ENCODE results near the gene TRPC4.

TRPC4 gene

DNA sequence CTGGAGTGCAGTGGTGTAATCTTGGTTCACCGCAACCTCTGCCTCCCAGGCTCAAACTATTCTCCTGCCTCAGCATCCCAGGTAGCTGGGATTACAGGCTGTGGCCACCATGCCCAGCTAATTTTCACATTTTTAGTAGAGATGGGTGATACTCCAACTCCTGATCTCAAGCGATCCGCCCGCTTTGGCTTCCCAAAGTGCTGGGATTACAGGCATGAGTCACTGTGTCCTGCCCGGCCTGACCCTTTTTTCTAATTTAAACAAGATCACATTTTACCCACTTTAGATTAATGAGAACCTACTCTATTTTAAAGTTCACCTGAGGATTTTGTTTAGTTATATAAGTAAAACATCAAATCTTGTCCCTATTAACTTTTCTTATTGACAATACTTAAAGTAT lies 179.2 kb downstream of the TRPC4 start:
- no peaks in the 10 kb centered on the region for H3K9me3 ChIP-seq (ENCODE audit: control insufficient read depth in 2 of 2, low read length in 2 of 2)
- H3K4me3 ChIP-seq (ENCODE audit: low read length in 2 of 2): no peak overlapping the region
- H3K36me3 ChIP-seq (ENCODE audit: control insufficient read depth in 2 of 2, insufficient read depth in 2 of 2, low read length in 2 of 2): peaks cover 0 to 5% of the 10 kb centered on the region in 2 donors
- no peak overlapping the region for H3K9ac ChIP-seq (ENCODE audit: low read length in 2 of 2)
- no peaks in the 10 kb centered on the region for H3K27me3 ChIP-seq (ENCODE audit: control insufficient read depth in 1 of 2, insufficient read depth in 2 of 2, low read length in 2 of 2)
- no peak overlapping the region for H3K27ac ChIP-seq (ENCODE audit: low read length)
- H3K4me1 ChIP-seq (ENCODE audit: control insufficient read depth, insufficient read depth, low read length): no peaks in the 10 kb centered on the region

DNA sequence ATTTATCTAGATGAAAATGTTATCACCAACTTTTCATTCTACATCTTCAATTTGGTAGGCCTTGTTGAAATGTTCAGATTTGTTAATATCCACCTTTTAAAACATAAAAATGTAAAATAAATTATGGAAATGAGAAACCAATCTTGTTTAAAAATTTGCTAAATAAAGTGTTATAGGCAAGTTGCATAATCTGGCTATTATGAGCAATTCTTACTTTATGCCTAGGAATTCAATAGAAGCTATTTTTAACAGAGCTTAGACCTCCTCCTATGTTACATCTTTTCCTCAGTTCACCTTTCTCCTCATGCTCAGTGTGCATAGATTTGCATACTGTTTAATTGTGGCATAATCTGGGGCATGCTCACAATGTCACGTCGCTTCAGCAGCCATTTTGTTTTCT lies 183.1 kb downstream of the TRPC4 start:
- Histone ChIP-seq H3K36me3 (ENCODE audit: control insufficient read depth in 2 of 2, insufficient read depth in 2 of 2, low read length in 2 of 2) (no peaks in the 10 kb centered on the region), H3K27me3 (ENCODE audit: control insufficient read depth in 1 of 2, insufficient read depth in 2 of 2, low read length in 2 of 2) (no peaks in the 10 kb centered on the region), H3K9me3 (ENCODE audit: control insufficient read depth in 2 of 2, low read length in 2 of 2) (no peaks in the 10 kb centered on the region), H3K9ac (ENCODE audit: low read length in 2 of 2) (no peak overlapping the region), H3K27ac (ENCODE audit: low read length) (no peak overlapping the region), H3K4me1 (ENCODE audit: control insufficient read depth, insufficient read depth, low read length) (no peaks in the 10 kb centered on the region), H3K4me3 (ENCODE audit: low read length in 2 of 2) (no peak overlapping the region)

DNA sequence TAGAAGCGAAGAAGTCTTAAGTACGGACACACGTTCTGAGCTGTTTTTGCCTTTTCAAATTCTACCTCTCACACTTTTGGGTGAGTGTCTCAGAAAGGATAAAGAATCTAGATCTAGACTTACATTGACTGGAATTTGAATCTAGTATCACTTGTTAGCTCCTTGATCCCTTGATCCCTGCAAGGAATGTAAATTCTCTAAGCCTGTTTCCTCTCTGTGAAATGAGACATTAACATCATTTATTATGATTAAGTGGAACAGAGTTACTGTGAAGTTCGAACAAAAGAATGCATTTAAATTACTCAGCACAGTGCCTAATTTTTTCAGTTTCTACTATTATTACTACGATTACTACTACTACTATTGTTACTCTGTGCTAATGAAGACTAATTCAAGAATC lies 184.4 kb downstream of the TRPC4 start:
- Histone ChIP-seq H3K36me3 (ENCODE audit: control insufficient read depth in 2 of 2, insufficient read depth in 2 of 2, low read length in 2 of 2) (no peaks in the 10 kb centered on the region), H3K27ac (ENCODE audit: low read length) (no peak overlapping the region), H3K9ac (ENCODE audit: low read length in 2 of 2) (no peak overlapping the region), H3K9me3 (ENCODE audit: control insufficient read depth in 2 of 2, low read length in 2 of 2) (no peaks in the 10 kb centered on the region), H3K27me3 (ENCODE audit: control insufficient read depth in 1 of 2, insufficient read depth in 2 of 2, low read length in 2 of 2) (no peaks in the 10 kb centered on the region), H3K4me3 (ENCODE audit: low read length in 2 of 2) (no peak overlapping the region), H3K4me1 (ENCODE audit: control insufficient read depth, insufficient read depth, low read length) (no peaks in the 10 kb centered on the region)

DNA sequence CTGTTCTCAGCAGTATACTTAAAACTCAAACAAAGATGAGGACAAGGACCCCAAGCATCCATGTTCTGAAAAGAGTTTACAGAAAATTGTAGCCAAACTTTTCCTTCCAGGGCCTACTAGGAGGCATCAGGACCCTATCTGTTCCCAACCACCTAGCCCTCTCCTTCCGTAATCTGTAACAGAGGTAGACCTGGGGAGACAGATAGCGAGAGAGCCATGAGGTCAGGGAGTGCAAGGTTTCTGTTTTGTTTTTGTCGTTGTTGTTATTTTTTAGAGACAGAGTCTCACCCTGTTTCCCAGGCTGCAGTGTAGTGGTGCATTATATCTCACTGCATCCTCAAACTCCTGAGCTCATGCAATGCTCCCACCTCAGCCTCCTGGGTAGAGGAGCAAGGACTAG lies 187.1 kb downstream of the TRPC4 start:
- Histone ChIP-seq H3K4me1 (ENCODE audit: control insufficient read depth, insufficient read depth, low read length) (no peaks in the 10 kb centered on the region), H3K27ac (ENCODE audit: low read length) (no peak overlapping the region)

DNA sequence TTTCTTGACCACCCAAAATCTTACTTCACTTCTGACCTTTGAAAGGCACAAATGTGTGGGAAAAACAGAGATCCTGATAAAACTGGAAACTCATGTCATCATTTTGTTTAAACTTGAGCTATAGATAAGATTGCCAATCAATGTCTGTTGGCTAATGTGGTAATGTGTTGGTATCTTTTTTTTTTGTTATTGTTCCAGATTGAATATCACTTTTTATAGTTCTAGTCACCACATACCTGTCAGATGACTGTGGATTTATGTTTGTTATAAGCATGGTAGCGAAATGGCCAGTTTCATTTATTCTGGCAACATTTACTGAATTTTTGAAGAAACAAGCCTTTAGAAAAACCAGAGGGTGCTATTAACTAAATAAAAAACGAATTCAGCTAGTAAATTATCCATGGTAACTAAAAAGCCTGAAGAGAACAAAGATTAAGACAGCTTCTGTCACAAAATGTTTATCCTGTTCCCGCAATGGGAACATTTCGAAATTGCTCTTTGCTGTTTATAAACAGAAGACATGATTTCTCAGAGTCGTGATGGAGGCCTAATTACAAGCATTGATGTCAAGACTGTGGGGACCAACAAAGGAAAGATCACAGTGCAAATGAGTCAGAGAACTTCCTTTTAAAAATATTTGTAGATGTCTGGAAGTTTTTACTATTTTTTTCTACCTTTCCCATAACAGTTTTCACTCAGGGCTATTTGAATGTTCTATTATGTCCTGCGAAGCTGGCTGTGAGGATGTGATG lies 188.1 kb downstream of the TRPC4 start:
- Histone ChIP-seq H3K27ac (ENCODE audit: low read length) (no peak overlapping the region), H3K4me1 (ENCODE audit: control insufficient read depth, insufficient read depth, low read length) (no peaks in the 10 kb centered on the region), H3K27me3 (ENCODE audit: control insufficient read depth in 1 of 2, insufficient read depth in 2 of 2, low read length in 2 of 2) (no peaks in the 10 kb centered on the region), H3K9me3 (ENCODE audit: control insufficient read depth in 2 of 2, low read length in 2 of 2) (no peaks in the 10 kb centered on the region), H3K9ac (ENCODE audit: low read length in 2 of 2) (no peak overlapping the region), H3K36me3 (ENCODE audit: control insufficient read depth in 2 of 2, insufficient read depth in 2 of 2, low read length in 2 of 2) (no peaks in the 10 kb centered on the region), H3K4me3 (ENCODE audit: low read length in 2 of 2) (no peak overlapping the region)

More for the DNA sequence above, 187.1 kb downstream of the TRPC4 start:
- Histone ChIP-seq H3K27me3 (ENCODE audit: control insufficient read depth in 1 of 2, insufficient read depth in 2 of 2, low read length in 2 of 2) (no peaks in the 10 kb centered on the region), H3K9ac (ENCODE audit: low read length in 2 of 2) (no peak overlapping the region), H3K9me3 (ENCODE audit: control insufficient read depth in 2 of 2, low read length in 2 of 2) (no peaks in the 10 kb centered on the region), H3K4me3 (ENCODE audit: low read length in 2 of 2) (no peak overlapping the region), H3K36me3 (ENCODE audit: control insufficient read depth in 2 of 2, insufficient read depth in 2 of 2, low read length in 2 of 2) (no peaks in the 10 kb centered on the region)

DNA sequence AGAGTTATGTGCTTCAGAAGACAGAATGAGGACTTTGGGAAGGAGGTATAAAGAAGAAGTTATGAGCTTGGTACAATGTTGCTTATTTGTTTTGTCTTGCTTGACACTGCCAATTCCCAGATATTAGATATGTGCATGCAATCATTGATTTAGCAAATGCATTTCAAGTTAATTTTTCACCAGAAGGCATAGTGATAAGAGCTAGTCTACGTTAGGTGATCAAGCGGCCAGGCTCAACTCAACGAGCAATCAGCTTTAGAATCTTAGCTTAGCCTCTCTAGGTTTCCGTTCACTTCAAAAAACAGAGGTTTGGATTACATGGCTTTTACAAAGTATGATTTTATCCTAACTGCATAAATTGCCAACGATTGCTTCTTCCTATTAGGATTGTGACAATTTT lies 189.4 kb downstream of the TRPC4 start:
- Histone ChIP-seq H3K27ac (ENCODE audit: low read length) (no peak overlapping the region), H3K4me3 (ENCODE audit: low read length in 2 of 2) (no peak overlapping the region), H3K4me1 (ENCODE audit: control insufficient read depth, insufficient read depth, low read length) (no peaks in the 10 kb centered on the region), H3K27me3 (ENCODE audit: control insufficient read depth in 1 of 2, insufficient read depth in 2 of 2, low read length in 2 of 2) (no peaks in the 10 kb centered on the region), H3K9me3 (ENCODE audit: control insufficient read depth in 2 of 2, low read length in 2 of 2) (no peaks in the 10 kb centered on the region), H3K36me3 (ENCODE audit: control insufficient read depth in 2 of 2, insufficient read depth in 2 of 2, low read length in 2 of 2) (no peaks in the 10 kb centered on the region), H3K9ac (ENCODE audit: low read length in 2 of 2) (no peak overlapping the region)

DNA sequence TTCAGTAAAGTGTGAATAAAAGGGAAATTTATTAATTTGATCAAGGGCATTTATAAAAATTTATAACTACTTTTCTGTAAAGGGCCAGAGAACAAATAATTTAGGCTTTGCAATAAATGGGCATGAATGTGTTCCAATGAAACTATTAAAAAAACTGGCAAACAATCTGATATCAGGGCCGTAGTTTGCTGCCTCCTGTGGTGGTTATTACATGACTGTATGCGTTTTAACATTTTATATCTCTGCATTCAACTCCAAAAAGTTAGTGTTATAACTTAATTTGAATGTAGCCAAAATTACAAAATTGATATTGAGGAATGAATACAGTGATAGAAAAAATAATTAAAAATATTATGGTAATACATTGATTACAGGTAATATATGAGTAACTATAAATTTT lies 190.5 kb downstream of the TRPC4 start:
- no peaks in the 10 kb centered on the region for H3K36me3 ChIP-seq (ENCODE audit: control insufficient read depth in 2 of 2, insufficient read depth in 2 of 2, low read length in 2 of 2)
- no peaks in the 10 kb centered on the region for H3K27me3 ChIP-seq (ENCODE audit: control insufficient read depth in 1 of 2, insufficient read depth in 2 of 2, low read length in 2 of 2)
- H3K4me1 ChIP-seq (ENCODE audit: control insufficient read depth, insufficient read depth, low read length): no peaks in the 10 kb centered on the region
- H3K9ac ChIP-seq (ENCODE audit: low read length in 2 of 2): no peak overlapping the region
- H3K4me3 ChIP-seq (ENCODE audit: low read length in 2 of 2): no peak overlapping the region
- H3K27ac ChIP-seq (ENCODE audit: low read length): no peak overlapping the region
- no peaks in the 10 kb centered on the region for H3K9me3 ChIP-seq (ENCODE audit: control insufficient read depth in 2 of 2, low read length in 2 of 2)

DNA sequence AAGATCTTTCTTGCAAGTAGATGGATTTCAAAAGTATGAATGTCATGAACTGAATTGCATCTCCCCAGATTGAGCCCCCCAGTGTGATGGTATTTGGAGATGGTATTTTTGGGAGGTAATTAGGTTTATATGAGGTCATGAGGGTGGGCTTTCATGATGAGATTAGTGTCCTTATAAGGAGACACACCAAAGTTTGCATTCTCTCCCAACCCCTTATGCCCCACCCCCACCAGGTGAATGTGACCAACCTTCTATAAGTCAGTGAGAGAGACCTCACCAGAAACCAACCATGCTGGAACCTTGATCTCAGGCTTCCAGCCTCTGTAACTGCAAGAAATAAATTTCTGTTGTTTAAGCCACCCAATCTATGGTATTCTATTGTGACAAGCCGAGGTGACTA lies 199.7 kb downstream of the TRPC4 start:
- no peaks in the 10 kb centered on the region for H3K36me3 ChIP-seq (ENCODE audit: control insufficient read depth in 2 of 2, insufficient read depth in 2 of 2, low read length in 2 of 2)
- H3K4me3 ChIP-seq (ENCODE audit: low read length in 2 of 2): no peak overlapping the region
- H3K9me3 ChIP-seq (ENCODE audit: control insufficient read depth in 2 of 2, low read length in 2 of 2): no peaks in the 10 kb centered on the region
- H3K27me3 ChIP-seq (ENCODE audit: control insufficient read depth in 1 of 2, insufficient read depth in 2 of 2, low read length in 2 of 2): no peaks in the 10 kb centered on the region
- H3K9ac ChIP-seq (ENCODE audit: low read length in 2 of 2): no peak overlapping the region
- no peak overlapping the region for H3K27ac ChIP-seq (ENCODE audit: low read length)
- no peaks in the 10 kb centered on the region for H3K4me1 ChIP-seq (ENCODE audit: control insufficient read depth, insufficient read depth, low read length)

DNA sequence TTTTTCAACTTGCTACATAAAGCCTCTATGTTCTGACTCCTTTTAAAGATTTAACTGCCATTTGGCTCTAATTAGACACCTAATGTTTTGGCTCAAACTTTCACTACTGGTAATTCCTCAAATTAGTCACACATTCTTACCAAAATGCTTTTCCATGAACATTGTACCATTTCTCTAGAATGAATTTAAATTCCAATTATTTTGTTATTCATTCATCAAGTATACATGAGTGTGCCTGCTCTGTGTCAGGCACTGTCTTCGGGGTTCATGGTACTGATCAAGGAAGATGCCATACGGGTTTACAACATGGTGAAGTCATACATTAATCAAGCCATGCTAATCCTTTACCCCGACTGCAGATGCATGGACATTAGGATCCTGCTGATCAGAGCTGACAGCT lies 201.9 kb downstream of the TRPC4 start:
- H3K9me3 ChIP-seq (ENCODE audit: control insufficient read depth in 2 of 2, low read length in 2 of 2): no peaks in the 10 kb centered on the region
- H3K27me3 ChIP-seq (ENCODE audit: control insufficient read depth in 1 of 2, insufficient read depth in 2 of 2, low read length in 2 of 2): no peaks in the 10 kb centered on the region
- no peak overlapping the region for H3K9ac ChIP-seq (ENCODE audit: low read length in 2 of 2)
- no peak overlapping the region for H3K4me3 ChIP-seq (ENCODE audit: low read length in 2 of 2)
- no peaks in the 10 kb centered on the region for H3K36me3 ChIP-seq (ENCODE audit: control insufficient read depth in 2 of 2, insufficient read depth in 2 of 2, low read length in 2 of 2)
- no peaks in the 10 kb centered on the region for H3K4me1 ChIP-seq (ENCODE audit: control insufficient read depth, insufficient read depth, low read length)
- no peak overlapping the region for H3K27ac ChIP-seq (ENCODE audit: low read length)

DNA sequence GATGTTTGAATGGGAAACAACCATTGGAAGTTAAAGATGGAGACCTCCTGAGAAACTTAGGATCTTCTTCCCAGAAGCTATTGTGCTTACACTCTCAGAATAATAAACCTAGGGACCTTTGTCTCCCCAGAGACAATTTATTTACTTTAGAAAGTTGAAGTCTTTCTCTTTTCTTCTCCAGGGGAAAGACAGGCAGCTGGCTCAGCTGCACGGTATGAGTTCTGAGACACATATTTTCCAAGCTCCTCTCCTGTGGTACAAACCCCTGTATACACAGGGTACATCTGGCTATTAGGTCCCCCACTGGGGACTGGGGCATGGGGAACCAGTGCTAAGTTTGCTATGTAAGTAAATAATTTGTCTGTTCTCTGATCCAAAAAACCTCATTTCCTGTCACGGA lies 203.5 kb downstream of the TRPC4 start:
- H3K9ac ChIP-seq (ENCODE audit: low read length in 2 of 2): no peak overlapping the region
- H3K36me3 ChIP-seq (ENCODE audit: control insufficient read depth in 2 of 2, insufficient read depth in 2 of 2, low read length in 2 of 2): no peaks in the 10 kb centered on the region
- H3K4me1 ChIP-seq (ENCODE audit: control insufficient read depth, insufficient read depth, low read length): no peaks in the 10 kb centered on the region
- H3K4me3 ChIP-seq (ENCODE audit: low read length in 2 of 2): no peak overlapping the region
- no peak overlapping the region for H3K27ac ChIP-seq (ENCODE audit: low read length)
- no peaks in the 10 kb centered on the region for H3K9me3 ChIP-seq (ENCODE audit: control insufficient read depth in 2 of 2, low read length in 2 of 2)
- no peaks in the 10 kb centered on the region for H3K27me3 ChIP-seq (ENCODE audit: control insufficient read depth in 1 of 2, insufficient read depth in 2 of 2, low read length in 2 of 2)

DNA sequence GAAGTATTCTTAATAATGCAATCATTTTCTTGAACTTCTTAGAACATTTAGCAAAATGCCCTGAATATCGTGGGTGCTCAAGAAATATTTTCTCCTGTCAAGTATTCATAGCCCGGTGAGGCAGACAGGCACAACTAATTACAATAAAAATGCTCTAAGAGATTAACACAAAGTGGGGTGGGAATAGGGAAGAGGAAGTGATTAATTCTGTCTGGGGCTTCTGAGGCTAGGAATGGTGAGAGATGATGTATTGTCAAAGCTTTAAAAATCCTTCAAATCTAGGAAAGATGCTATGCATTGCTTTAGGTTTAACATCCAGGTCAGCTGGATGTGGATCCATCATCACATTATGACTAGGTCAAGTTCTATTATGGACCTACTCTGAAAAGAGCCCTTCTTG lies 204.2 kb downstream of the TRPC4 start:
- Histone ChIP-seq H3K36me3 (ENCODE audit: control insufficient read depth in 2 of 2, insufficient read depth in 2 of 2, low read length in 2 of 2) (no peaks in the 10 kb centered on the region), H3K9me3 (ENCODE audit: control insufficient read depth in 2 of 2, low read length in 2 of 2) (no peaks in the 10 kb centered on the region), H3K27ac (ENCODE audit: low read length) (no peak overlapping the region), H3K4me3 (ENCODE audit: low read length in 2 of 2) (no peak overlapping the region), H3K27me3 (ENCODE audit: control insufficient read depth in 1 of 2, insufficient read depth in 2 of 2, low read length in 2 of 2) (no peaks in the 10 kb centered on the region), H3K9ac (ENCODE audit: low read length in 2 of 2) (no peak overlapping the region), H3K4me1 (ENCODE audit: control insufficient read depth, insufficient read depth, low read length) (no peaks in the 10 kb centered on the region)

Measured in stomach smooth muscle (tissue), 2 donors.